ENCODE data around the gene PXN.
"Not testable (repeated sequence)": the region's sequence is repeated elsewhere in the genome, so short reads cannot be mapped to it uniquely, and the experiment has no call there.

PXN gene

GRCh38 chr12:120227233-120228040 lies 38.1 kb downstream of the PXN start:
- FAIRE-seq (no peak), DNase-seq (ENCODE audit: insufficient read length, low spot score) (no peak)

GRCh38 chr12:120225852-120226640 lies 39.5 kb downstream of the PXN start:
- FAIRE-seq (no peak), DNase-seq (ENCODE audit: insufficient read length, low spot score) (no peak)

GRCh38 chr12:120225200-120225558 lies 40.4 kb downstream of the PXN start:
- FAIRE-seq (no peak), DNase-seq (ENCODE audit: insufficient read length, low spot score) (no peak)

- FAIRE-seq (no peak), DNase-seq (ENCODE audit: insufficient read length, low spot score) (no peak)
Observed at GRCh38 chr12:120224304-120225199, 41.0 kb downstream of the PXN start.

GRCh38 chr12:120223458-120224303 lies 41.8 kb downstream of the PXN start:
- DNase-seq (ENCODE audit: insufficient read length, low spot score): no peak
- no peak for FAIRE-seq

GRCh38 chr12:120222288-120222832 lies 43.2 kb downstream of the PXN start:
- DNase-seq (ENCODE audit: insufficient read length, low spot score) (no peak), FAIRE-seq (no peak)

- FAIRE-seq: no peak
- DNase-seq (ENCODE audit: insufficient read length, low spot score): no peak
Observed at GRCh38 chr12:120221576-120221900, 44.0 kb downstream of the PXN start.

- no peak for DNase-seq (ENCODE audit: insufficient read length, low spot score)
- peak; percentile 36 for FAIRE-seq
Observed at GRCh38 chr12:120220838-120221575, 44.5 kb downstream of the PXN start.

GRCh38 chr12:120218680-120219606 lies 46.6 kb downstream of the PXN start:
- DNase-seq (ENCODE audit: insufficient read length, low spot score) (no peak), FAIRE-seq (no peak)

GRCh38 chr12:120216742-120217605 lies 48.6 kb downstream of the PXN start:
- DNase-seq (ENCODE audit: insufficient read length, low spot score) (no peak), FAIRE-seq (no peak)

- FAIRE-seq: no peak
- DNase-seq (ENCODE audit: insufficient read length, low spot score): no peak
Observed at GRCh38 chr12:120215766-120216735, 49.5 kb downstream of the PXN start.

GRCh38 chr12:120215357-120215735 lies 50.2 kb downstream of the PXN start:
- no peak for FAIRE-seq
- DNase-seq (ENCODE audit: insufficient read length, low spot score): no peak

- FAIRE-seq (no peak), DNase-seq (ENCODE audit: insufficient read length, low spot score) (no peak)
Observed at GRCh38 chr12:120214626-120215356, 50.7 kb downstream of the PXN start.

- no peak for FAIRE-seq
Observed at GRCh38 chr12:120213758-120214157, 51.8 kb downstream of the PXN start.

GRCh38 chr12:120213182-120213581 lies 52.3 kb downstream of the PXN start:
- not testable (repeated sequence) for DNase-seq (ENCODE audit: insufficient read length, low spot score); FAIRE-seq

More at GRCh38 chr12:120213758-120214157, 51.8 kb downstream of the PXN start:
- no peak for DNase-seq (ENCODE audit: insufficient read length, low spot score)

All from HTR-8/SVneo (cell line).